K562 (cell line): ENCODE measurements around the gene ZNF613. TPM values are rescaled to one million over a fixed set of nuclear protein-coding genes. Genes with fewer than 3 reads are reported as not detected.

Experiments used
- FOXK2 ChIP-seq, 2 experiments: fragments of 450-650 bp; IDR thresholded peaks in 1 of 2; conservative IDR thresholded peaks in 1 of 2; 2 replicates each; pipeline ENCODE4 v1.6.1; 2016; ENCODE audit warnings: low read depth in 2 of 2, mild to moderate bottlenecking in 1 of 2
- ILK ChIP-seq: fragments of 450-650 bp; IDR thresholded peaks from 2 replicates; pipeline ENCODE4 v1.6.1; 2016; ENCODE audit warnings: missing genetic modification characterization, low read depth, mild to moderate bottlenecking, missing compliant biosample characterization, moderate library complexity, borderline replicate concordance
- MECOM ChIP-seq: fragments of 250-450 bp; sonication (Bioruptor Pico); IDR thresholded peaks from 2 replicates; pipeline ENCODE4 v1.8.0; 2022; ENCODE audit warnings: inconsistent platforms
- NFE2L1 ChIP-seq: fragments of 450-650 bp; IDR thresholded peaks from 2 replicates; pipeline ENCODE4 v1.6.1; 2016; ENCODE audit warnings: missing genetic modification characterization, low read depth, mild to moderate bottlenecking, missing compliant biosample characterization, moderate library complexity, borderline replicate concordance
- NR3C1 ChIP-seq: sonication (generic); formaldehyde crosslinking; IDR thresholded peaks from 2 replicates; pipeline ENCODE4 v1.8.1; 2022; ENCODE audit warnings: missing genetic modification reagents
- POLR3A ChIP-seq: IDR thresholded peaks from 2 replicates; pipeline ENCODE4 v1.6.1; 2011; ENCODE audit warnings: borderline replicate concordance, mild to moderate bottlenecking, moderate library complexity; ENCODE audit not compliant: insufficient read length, insufficient read depth; ENCODE audit errors: extremely low read depth
- SIN3B ChIP-seq: fragments of 450-650 bp; IDR thresholded peaks from 2 replicates; pipeline ENCODE4 v1.6.1; 2017; ENCODE audit warnings: low read depth, mild to moderate bottlenecking, moderate library complexity
- TBL1XR1 ChIP-seq, 2 experiments: IDR thresholded peaks; 2 replicates each; pipeline ENCODE4 v1.6.1; 2012; ENCODE audit warnings: improper control_type of control experiment in 2 of 2, low read length in 2 of 2, mild to moderate bottlenecking in 1 of 2
- THRAP3 ChIP-seq: fragments of 450-650 bp; IDR thresholded peaks from 2 replicates; pipeline ENCODE4 v1.6.1; 2016; ENCODE audit warnings: mild to moderate bottlenecking, inconsistent platforms, borderline replicate concordance
- ZC3H11A ChIP-seq: IDR thresholded peaks from 2 replicates; pipeline ENCODE4 v1.6.1; 2012; ENCODE audit warnings: low read depth, low read length, improper control_type of control experiment
- polyA plus RNA-seq, 8 experiments: library from polyadenylated mRNA; depleted of rRNA in 4 of 8; stranded (reverse) in 5 of 8; unstranded in 3 of 8; fragments of >200 nt; fragmentation: Nextera tagmentation in 2 of 8; fragmentation: Illumina TruSeq in 1 of 8; extraction: Ambion mirVana in 2 of 8; extraction: Trizol in 1 of 8; gene quantifications; 2 replicates each; pipeline versions ENCODE4 v1.2.1 to v1.2.3, GENCODE V29; 2011 to 2014; ENCODE audit warnings: inconsistent platforms in 1 of 8, missing spikeins in 1 of 8
- total RNA-seq, 7 experiments: library from RNA; depleted of rRNA in 6 of 7; stranded (reverse); fragments of >200 nt in 6 of 7; fragmentation: Illumina TruSeq in 2 of 7; extraction: Trizol in 2 of 7; gene quantifications; 2 replicates each; pipeline versions ENCODE4 v1.2.1 to v1.2.3, GENCODE V29; 2011 to 2021; ENCODE audit warnings: low replicate concordance in 1 of 7
- TF ChIP-seq, protein P1 (sequence below): fragments of 200-600 bp; sonication (generic); IDR thresholded peaks from one replicate; pipeline ENCODE4 v1.6.1; 2012; ENCODE audit warnings: mild to moderate bottlenecking, low read depth, low read length, inconsistent platforms
- TF ChIP-seq, protein P2 (sequence below): fragments of 150-350 bp; conservative IDR thresholded peaks from 2 replicates; pipeline ENCODE4 v1.6.1; 2014; ENCODE audit warnings: low read length

Gene ZNF613
- total and polyA plus RNA-seq, 9 of the 15 experiments (the other 6 are each of a cell fraction or from before 2014, with no cell fraction given), result 2.1 to 4.5 (median 2.7) TPM

DNA sequence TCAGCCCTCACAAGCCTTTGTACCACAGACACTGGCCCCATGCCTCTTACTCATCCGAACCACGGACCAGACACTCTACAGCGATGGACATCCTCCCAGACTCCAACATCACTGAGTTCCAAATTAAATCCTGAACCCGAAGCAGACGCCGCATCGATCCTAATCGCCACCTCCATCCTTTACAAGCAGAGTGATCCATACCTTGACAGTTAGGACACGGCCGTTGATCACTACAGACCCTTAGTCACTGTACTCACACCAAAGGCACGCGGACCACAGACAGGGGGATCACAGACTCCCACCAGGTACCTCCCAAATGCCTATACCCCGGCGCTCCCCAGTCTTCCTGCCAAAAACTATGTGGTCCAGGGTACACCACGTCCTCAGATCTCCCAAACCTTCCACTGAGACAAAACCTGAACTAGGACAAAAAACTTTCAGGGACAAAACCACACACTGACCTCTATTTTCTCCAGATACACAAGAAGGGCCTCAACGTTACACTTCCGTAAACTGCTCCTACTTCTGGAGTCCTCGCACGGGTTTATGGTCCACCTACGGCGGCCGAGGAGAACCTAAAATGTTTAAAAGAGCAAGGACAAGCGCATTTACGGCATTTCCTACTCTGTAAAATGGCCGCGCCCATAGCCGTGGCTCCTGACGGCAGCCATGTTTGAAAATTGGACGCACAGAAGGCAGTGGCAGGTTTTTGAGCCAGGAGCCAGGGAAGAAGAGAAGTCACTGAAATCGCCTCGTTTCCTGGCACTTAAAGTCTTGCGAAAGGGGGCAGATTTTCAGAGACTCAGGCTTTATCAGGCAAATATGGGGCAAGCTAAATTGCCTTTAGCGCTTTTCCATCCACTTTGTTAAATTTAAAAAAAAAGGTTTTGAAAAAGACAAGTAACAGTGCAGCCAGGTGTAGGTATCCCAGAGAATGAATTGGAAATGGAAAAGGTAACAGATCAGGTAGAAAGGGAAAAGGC, 59.3 kb downstream of the ZNF613 start, which contains the start of gene ZNF350 (continued):
- TF ChIP-seq NR3C1 (no peak), TBL1XR1 (IDR thresholded peaks at IDR 0.05; ENCODE audit: low read length in 2 of 2) (no peak), THRAP3 (no peak), ZC3H11A (no peak), ILK (tag) (no peak), POLR3A (no peak), MECOM (no peak), NFE2L1 (tag) (no peak), FOXK2 (conservative IDR thresholded peaks at IDR 0.05 in 1 of 2, IDR thresholded peaks at IDR 0.05 in 1 of 2; ENCODE audit: low read depth in 2 of 2) (peak; percentile 91 to 93), SIN3B (peak; percentile 31; the same call in 1 of the 2 replicates)
- TF ChIP-seq, protein P1, sequence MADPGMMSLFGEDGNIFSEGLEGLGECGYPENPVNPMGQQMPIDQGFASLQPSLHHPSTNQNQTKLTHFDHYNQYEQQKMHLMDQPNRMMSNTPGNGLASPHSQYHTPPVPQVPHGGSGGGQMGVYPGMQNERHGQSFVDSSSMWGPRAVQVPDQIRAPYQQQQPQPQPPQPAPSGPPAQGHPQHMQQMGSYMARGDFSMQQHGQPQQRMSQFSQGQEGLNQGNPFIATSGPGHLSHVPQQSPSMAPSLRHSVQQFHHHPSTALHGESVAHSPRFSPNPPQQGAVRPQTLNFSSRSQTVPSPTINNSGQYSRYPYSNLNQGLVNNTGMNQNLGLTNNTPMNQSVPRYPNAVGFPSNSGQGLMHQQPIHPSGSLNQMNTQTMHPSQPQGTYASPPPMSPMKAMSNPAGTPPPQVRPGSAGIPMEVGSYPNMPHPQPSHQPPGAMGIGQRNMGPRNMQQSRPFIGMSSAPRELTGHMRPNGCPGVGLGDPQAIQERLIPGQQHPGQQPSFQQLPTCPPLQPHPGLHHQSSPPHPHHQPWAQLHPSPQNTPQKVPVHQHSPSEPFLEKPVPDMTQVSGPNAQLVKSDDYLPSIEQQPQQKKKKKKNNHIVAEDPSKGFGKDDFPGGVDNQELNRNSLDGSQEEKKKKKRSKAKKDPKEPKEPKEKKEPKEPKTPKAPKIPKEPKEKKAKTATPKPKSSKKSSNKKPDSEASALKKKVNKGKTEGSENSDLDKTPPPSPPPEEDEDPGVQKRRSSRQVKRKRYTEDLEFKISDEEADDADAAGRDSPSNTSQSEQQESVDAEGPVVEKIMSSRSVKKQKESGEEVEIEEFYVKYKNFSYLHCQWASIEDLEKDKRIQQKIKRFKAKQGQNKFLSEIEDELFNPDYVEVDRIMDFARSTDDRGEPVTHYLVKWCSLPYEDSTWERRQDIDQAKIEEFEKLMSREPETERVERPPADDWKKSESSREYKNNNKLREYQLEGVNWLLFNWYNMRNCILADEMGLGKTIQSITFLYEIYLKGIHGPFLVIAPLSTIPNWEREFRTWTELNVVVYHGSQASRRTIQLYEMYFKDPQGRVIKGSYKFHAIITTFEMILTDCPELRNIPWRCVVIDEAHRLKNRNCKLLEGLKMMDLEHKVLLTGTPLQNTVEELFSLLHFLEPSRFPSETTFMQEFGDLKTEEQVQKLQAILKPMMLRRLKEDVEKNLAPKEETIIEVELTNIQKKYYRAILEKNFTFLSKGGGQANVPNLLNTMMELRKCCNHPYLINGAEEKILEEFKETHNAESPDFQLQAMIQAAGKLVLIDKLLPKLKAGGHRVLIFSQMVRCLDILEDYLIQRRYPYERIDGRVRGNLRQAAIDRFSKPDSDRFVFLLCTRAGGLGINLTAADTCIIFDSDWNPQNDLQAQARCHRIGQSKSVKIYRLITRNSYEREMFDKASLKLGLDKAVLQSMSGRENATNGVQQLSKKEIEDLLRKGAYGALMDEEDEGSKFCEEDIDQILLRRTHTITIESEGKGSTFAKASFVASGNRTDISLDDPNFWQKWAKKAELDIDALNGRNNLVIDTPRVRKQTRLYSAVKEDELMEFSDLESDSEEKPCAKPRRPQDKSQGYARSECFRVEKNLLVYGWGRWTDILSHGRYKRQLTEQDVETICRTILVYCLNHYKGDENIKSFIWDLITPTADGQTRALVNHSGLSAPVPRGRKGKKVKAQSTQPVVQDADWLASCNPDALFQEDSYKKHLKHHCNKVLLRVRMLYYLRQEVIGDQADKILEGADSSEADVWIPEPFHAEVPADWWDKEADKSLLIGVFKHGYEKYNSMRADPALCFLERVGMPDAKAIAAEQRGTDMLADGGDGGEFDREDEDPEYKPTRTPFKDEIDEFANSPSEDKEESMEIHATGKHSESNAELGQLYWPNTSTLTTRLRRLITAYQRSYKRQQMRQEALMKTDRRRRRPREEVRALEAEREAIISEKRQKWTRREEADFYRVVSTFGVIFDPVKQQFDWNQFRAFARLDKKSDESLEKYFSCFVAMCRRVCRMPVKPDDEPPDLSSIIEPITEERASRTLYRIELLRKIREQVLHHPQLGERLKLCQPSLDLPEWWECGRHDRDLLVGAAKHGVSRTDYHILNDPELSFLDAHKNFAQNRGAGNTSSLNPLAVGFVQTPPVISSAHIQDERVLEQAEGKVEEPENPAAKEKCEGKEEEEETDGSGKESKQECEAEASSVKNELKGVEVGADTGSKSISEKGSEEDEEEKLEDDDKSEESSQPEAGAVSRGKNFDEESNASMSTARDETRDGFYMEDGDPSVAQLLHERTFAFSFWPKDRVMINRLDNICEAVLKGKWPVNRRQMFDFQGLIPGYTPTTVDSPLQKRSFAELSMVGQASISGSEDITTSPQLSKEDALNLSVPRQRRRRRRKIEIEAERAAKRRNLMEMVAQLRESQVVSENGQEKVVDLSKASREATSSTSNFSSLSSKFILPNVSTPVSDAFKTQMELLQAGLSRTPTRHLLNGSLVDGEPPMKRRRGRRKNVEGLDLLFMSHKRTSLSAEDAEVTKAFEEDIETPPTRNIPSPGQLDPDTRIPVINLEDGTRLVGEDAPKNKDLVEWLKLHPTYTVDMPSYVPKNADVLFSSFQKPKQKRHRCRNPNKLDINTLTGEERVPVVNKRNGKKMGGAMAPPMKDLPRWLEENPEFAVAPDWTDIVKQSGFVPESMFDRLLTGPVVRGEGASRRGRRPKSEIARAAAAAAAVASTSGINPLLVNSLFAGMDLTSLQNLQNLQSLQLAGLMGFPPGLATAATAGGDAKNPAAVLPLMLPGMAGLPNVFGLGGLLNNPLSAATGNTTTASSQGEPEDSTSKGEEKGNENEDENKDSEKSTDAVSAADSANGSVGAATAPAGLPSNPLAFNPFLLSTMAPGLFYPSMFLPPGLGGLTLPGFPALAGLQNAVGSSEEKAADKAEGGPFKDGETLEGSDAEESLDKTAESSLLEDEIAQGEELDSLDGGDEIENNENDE, result no peak
- TF ChIP-seq, protein P2, sequence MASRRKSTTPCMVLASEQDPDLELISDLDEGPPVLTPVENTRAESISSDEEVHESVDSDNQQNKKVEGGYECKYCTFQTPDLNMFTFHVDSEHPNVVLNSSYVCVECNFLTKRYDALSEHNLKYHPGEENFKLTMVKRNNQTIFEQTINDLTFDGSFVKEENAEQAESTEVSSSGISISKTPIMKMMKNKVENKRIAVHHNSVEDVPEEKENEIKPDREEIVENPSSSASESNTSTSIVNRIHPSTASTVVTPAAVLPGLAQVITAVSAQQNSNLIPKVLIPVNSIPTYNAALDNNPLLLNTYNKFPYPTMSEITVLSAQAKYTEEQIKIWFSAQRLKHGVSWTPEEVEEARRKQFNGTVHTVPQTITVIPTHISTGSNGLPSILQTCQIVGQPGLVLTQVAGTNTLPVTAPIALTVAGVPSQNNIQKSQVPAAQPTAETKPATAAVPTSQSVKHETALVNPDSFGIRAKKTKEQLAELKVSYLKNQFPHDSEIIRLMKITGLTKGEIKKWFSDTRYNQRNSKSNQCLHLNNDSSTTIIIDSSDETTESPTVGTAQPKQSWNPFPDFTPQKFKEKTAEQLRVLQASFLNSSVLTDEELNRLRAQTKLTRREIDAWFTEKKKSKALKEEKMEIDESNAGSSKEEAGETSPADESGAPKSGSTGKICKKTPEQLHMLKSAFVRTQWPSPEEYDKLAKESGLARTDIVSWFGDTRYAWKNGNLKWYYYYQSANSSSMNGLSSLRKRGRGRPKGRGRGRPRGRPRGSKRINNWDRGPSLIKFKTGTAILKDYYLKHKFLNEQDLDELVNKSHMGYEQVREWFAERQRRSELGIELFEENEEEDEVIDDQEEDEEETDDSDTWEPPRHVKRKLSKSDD, result 0 out of 2 replicates have a peak, but pooled peaks have one; percentile 40
